B cell (primary cell): ENCODE measurements around the gene ERVK3-1. TPM values are rescaled to one million over a fixed set of nuclear protein-coding genes. Genes with fewer than 3 reads are reported as not detected.
A peak's percentile ranks its signal among the peaks of the same experiment; 100 is the strongest.
"Not testable (repeated sequence)": the region's sequence is repeated elsewhere in the genome, so short reads cannot be mapped to it uniquely, and the experiment has no call there.

Source experiments
- ATAC-seq: fragments of 200-7000 bp; cut with Tn5 transposase; one replicate; pipeline ENCODE4 v1.10.0; 2021; ENCODE audit warnings: low read depth, mild to moderate bottlenecking, moderate number of reproducible peaks, moderate library complexity
- CTCF ChIA-PET: fragments of 350-600 bp; sonication (Branson Sonifier 250); formaldehyde crosslinking; loops from one replicate; lab custom pipeline; 2021; ENCODE audit warnings: antibody characterized with exemption, inconsistent platforms; lab: Charles Lee
- POLR2A ChIA-PET: fragments of 350-600 bp; sonication (Branson Sonifier 250); formaldehyde crosslinking; loops from one replicate; lab custom pipeline; 2021; ENCODE audit warnings: antibody characterized with exemption; lab: Charles Lee
- DNase-seq: peaks from one replicate; pipeline ENCODE4 v3.0.0; 2013
- H2AFZ ChIP-seq: 2 replicates; pipeline ENCODE4 v1.6.1; 2012; ENCODE audit warnings: mild to moderate bottlenecking, low read depth, low read length; ENCODE audit not compliant: insufficient read depth, poor library complexity, severe bottlenecking
- H3K27ac ChIP-seq, 2 donors: 1 replicate in 1 of 2; 2 replicates in 1 of 2; pipeline ENCODE4 v1.5.1; 2012 to 2013; ENCODE audit warnings: low read length in 2 of 2, mild to moderate bottlenecking in 2 of 2, moderate library complexity in 1 of 2
- H3K27me3 ChIP-seq, 4 experiments: fragments of 200-600 bp in 1 of 4; sonication (generic) in 1 of 4; replicated peaks in 1 of 4; 1 replicate in 2 of 4; 2 replicates in 2 of 4; pipeline versions ENCODE4 v1.6.1 to v1.7.0; 2013 to 2016; ENCODE audit warnings: low read length in 3 of 4, mild to moderate bottlenecking in 2 of 4, mixed read lengths in 1 of 4, moderate library complexity in 1 of 4; ENCODE audit not compliant: insufficient read depth in 4 of 4, control insufficient read depth in 3 of 4; ENCODE audit errors: control extremely low read depth in 1 of 4
- H3K36me3 ChIP-seq, 2 experiments: replicated peaks in 1 of 2; 1 replicate in 1 of 2; 2 replicates in 1 of 2; pipeline versions ENCODE4 v1.6.1 to v1.7.1; 2013; ENCODE audit warnings: low read length in 1 of 2; ENCODE audit not compliant: insufficient read depth in 2 of 2, control insufficient read depth in 1 of 2; ENCODE audit errors: control extremely low read depth in 1 of 2, extremely low read depth in 1 of 2
- H3K4me1 ChIP-seq, 2 donors: fragments of 200-600 bp in 1 of 2; sonication (generic) in 1 of 2; 1 replicate in 1 of 2; 2 replicates in 1 of 2; pipeline versions ENCODE4 v1.5.1 to v1.6.1; 2013 to 2017; ENCODE audit warnings: low read length in 2 of 2; ENCODE audit not compliant: control insufficient read depth in 2 of 2, insufficient read depth in 2 of 2
- H3K4me2 ChIP-seq: replicated peaks from 2 replicates; pipeline ENCODE3; 2012; ENCODE audit warnings: mild to moderate bottlenecking, low read depth, low read length; ENCODE audit not compliant: poor library complexity, severe bottlenecking
- H3K4me3 ChIP-seq, 5 experiments: fragments of 200-600 bp in 1 of 5; sonication (generic) in 1 of 5; 1 replicate in 3 of 5; 2 replicates in 2 of 5; pipeline versions ENCODE4 v1.5.1 to v1.7.0; 2011 to 2016; ENCODE audit warnings: low read length in 4 of 5, mild to moderate bottlenecking in 4 of 5, low read depth in 2 of 5, control low read depth in 1 of 5, moderate library complexity in 1 of 5; ENCODE audit not compliant: insufficient read depth in 1 of 5; ENCODE audit errors: control extremely low read depth in 1 of 5, extremely low read depth in 1 of 5
- H3K79me2 ChIP-seq: fragments of 200-600 bp; sonication (generic); one replicate; pipeline ENCODE4 v1.6.0; 2016; ENCODE audit warnings: low read length; ENCODE audit not compliant: control insufficient read depth, insufficient read depth
- H3K9ac ChIP-seq: fragments of 200-600 bp; sonication (generic); 2 replicates; pipeline ENCODE4 v1.6.1; 2017; ENCODE audit warnings: mild to moderate bottlenecking, low read length, moderate library complexity
- H3K9me3 ChIP-seq, 3 donors: one replicate each; pipeline versions ENCODE4 v1.6.1 to v1.7.1; 2013; ENCODE audit warnings: low read length in 2 of 3; ENCODE audit not compliant: control insufficient read depth in 2 of 3, insufficient read depth in 1 of 3; ENCODE audit errors: control extremely low read depth in 1 of 3
- H4K20me1 ChIP-seq: 2 replicates; pipeline ENCODE4 v1.6.0; 2012; ENCODE audit warnings: mild to moderate bottlenecking, low read length; ENCODE audit not compliant: insufficient read depth, control insufficient read depth, poor library complexity, severe bottlenecking
- H3K27ac Mint-ChIP-seq: one replicate; pipeline ENCODE4 v1.8.0; 2021; ENCODE audit warnings: mixed read lengths
- H3K27me3 Mint-ChIP-seq: one replicate; pipeline ENCODE4 v1.8.0; 2021; ENCODE audit warnings: mixed read lengths
- H3K4me1 Mint-ChIP-seq: one replicate; pipeline ENCODE4 v1.8.0; 2021; ENCODE audit warnings: mixed read lengths
- H3K4me3 Mint-ChIP-seq: one replicate; pipeline ENCODE4 v1.8.0; 2021; ENCODE audit warnings: mixed read lengths
- H3K9me3 Mint-ChIP-seq: one replicate; pipeline ENCODE4 v1.8.0; 2022; ENCODE audit warnings: mixed read lengths; ENCODE audit not compliant: insufficient read depth
- CTCF ChIP-seq: fragments of 200-600 bp; IDR thresholded peaks from one replicate; pipeline ENCODE4 v1.8.0; 2022; ENCODE audit warnings: antibody characterized with exemption, mild to moderate bottlenecking
- EZH2 ChIP-seq: IDR thresholded peaks from 2 replicates; pipeline ENCODE4 v1.6.1; 2012; ENCODE audit warnings: borderline replicate concordance, low read depth, mild to moderate bottlenecking, moderate library complexity, low read length; ENCODE audit not compliant: insufficient read depth, poor library complexity, severe bottlenecking
- WGBS: methylation state at CpG from one replicate; pipeline ENCODE4 v1.1.5; 2013; ENCODE audit warnings: missing lambda C conversion rate; ENCODE audit not compliant: insufficient coverage; 5-methylcytosine and 5-hydroxymethylcytosine counted together
- intact Hi-C: fragments of 100-400 bp; cut with micrococcal nuclease; formaldehyde crosslinking; loops from one replicate; pipeline ENCODE4 v1.10.0; 2022
- polyA plus RNA-seq: library from polyadenylated mRNA; depleted of rRNA; stranded (reverse); fragments of >200 nt; gene quantifications from 2 replicates; pipeline ENCODE4 v1.2.3, GENCODE V29; 2012
- total RNA-seq, 2 donors: library from RNA; stranded (reverse); fragments of 120-200 nt in 1 of 2; gene quantifications; 1 replicate in 1 of 2; 2 replicates in 1 of 2; pipeline versions ENCODE4 v1.2.3 to v1.2.4, GENCODE V29; 2013 to 2022

The ERVK3-1 gene
- total and polyA plus RNA-seq, 2 donors (not counting 1 experiment from before 2014, with no cell fraction given) = 79.0 to 80.7 TPM

- H3K27ac Mint-ChIP-seq, H3K27me3 ChIP-seq, intact Hi-C loops, H3K4me1 ChIP-seq, H3K9me3 Mint-ChIP-seq, H3K4me2 ChIP-seq, H3K4me3 Mint-ChIP-seq, DNase-seq, POLR2A ChIA-PET, H3K27me3 Mint-ChIP-seq, H3K9me3 ChIP-seq, H2AFZ ChIP-seq, CTCF ChIA-PET, H3K4me3 ChIP-seq, ATAC-seq, H3K9ac ChIP-seq, H3K27ac ChIP-seq: not testable (repeated sequence)
- WGBS = 86% methylated on average over 7 of the region's 13 CpGs
- peak; percentile 41 for TF ChIP-seq CTCF
- H3K79me2 ChIP-seq = peaks cover 37% of the 10 kb centered on the region
- H3K36me3 ChIP-seq = peaks cover 1 to 68% of the 10 kb centered on the region in 2 experiments
- H4K20me1 ChIP-seq = peaks cover 11% of the 10 kb centered on the region
- H3K4me1 Mint-ChIP-seq = peaks cover 22% of the 10 kb centered on the region
These were observed 5.5 kb downstream of the ERVK3-1 start for GRCh38 chr19:58310685-58311084.

- Mint-ChIP-seq H3K27me3 (no peaks in the 10 kb centered on the region), H3K9me3 (no peaks in the 10 kb centered on the region), H3K4me3 (no peak overlapping the region), H3K27ac (no peak overlapping the region), H3K4me1 (peaks cover 16% of the 10 kb centered on the region)
- peaks cover 2% of the 10 kb centered on the region in 2 donors for H3K4me1 ChIP-seq
- 97% methylated on average over 6 of the region's 7 CpGs for WGBS
- peaks cover 11% of the 10 kb centered on the region for H4K20me1 ChIP-seq
- H3K79me2 ChIP-seq = peaks cover 30% of the 10 kb centered on the region
- no peak overlapping the region for H3K4me2 ChIP-seq
- peaks cover 1 to 68% of the 10 kb centered on the region in 2 experiments for H3K36me3 ChIP-seq
- intact Hi-C loops = no loop called here
- ChIA-PET POLR2A (no interaction called here), CTCF (no interaction called here)
- H3K4me3 ChIP-seq = no peak overlapping the region
- TF ChIP-seq CTCF = no peak
- TF ChIP-seq EZH2 = no peak
- H2AFZ ChIP-seq = no peak overlapping the region
- H3K9me3 ChIP-seq = peaks cover 0 to 9% (median 0%) of the 10 kb centered on the region in 3 donors
- H3K27me3 ChIP-seq = no peaks in the 10 kb centered on the region
- DNase-seq (no peak), ATAC-seq (no peak)
- no peak overlapping the region for H3K27ac ChIP-seq
- no peak overlapping the region for H3K9ac ChIP-seq
These were observed 6.2 kb downstream of the ERVK3-1 start for GRCh38 chr19:58311345-58311865.
